ENCODE measurements around the gene SND1.

DNA sequence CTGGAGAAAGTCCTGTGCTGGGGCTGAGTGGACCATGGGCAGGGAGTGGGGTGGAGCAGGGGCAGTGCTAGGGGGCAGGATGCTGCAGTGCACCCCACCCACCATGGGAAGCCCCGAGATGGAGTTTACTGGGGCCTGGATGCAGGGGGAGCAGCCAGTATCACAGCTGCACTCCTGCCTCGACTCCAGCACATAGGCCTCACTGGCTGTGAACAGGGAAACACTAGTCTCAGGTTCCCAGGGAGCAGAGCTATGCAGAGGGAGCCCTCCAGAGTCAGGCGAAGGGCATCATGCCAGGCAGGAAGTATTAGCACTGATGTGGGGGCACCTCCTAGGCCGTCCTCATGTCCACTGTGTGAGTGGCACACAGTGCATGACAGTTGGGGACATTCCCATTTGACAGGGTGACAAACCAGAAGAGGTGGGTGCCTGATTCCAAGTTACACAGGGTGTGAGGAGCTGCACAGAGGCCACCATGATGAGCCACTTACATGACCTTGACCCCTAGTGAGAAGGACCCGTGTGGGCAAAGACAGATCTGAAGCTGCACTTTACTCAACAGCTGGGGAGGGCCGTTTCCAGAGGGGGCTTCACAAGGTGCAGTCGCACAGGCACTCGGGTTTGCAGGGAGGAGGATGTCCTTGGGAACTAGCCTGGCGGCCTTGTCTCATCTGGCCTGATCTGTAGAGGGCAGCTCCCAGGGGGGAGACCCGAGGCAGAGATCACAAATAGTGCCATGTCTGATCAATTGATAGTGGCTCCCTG is 449.1 kb downstream of the SND1 start:
- TF ChIP-seq POLR2A (IDR thresholded peaks at IDR 0.05) = no peak
- TF ChIP-seq CTCF (IDR thresholded peaks at IDR 0.05) = no peak

Data from esophagus squamous epithelium (tissue), 4 donors.